GM18499 (cell line): ENCODE results near the gene RAP1A.
"Not testable (repeated sequence)": the region's sequence is repeated elsewhere in the genome, so short reads cannot be mapped to it uniquely, and the experiment has no call there.

Source experiments
- ATAC-seq: cut with Tn5 transposase; IDR thresholded peaks from one replicate; pipeline ENCODE4 v1.9.1; 2021; ENCODE audit warnings: moderate number of reproducible peaks; ENCODE audit not compliant: insufficient read depth, unreplicated experiment

The RAP1A gene

DNA sequence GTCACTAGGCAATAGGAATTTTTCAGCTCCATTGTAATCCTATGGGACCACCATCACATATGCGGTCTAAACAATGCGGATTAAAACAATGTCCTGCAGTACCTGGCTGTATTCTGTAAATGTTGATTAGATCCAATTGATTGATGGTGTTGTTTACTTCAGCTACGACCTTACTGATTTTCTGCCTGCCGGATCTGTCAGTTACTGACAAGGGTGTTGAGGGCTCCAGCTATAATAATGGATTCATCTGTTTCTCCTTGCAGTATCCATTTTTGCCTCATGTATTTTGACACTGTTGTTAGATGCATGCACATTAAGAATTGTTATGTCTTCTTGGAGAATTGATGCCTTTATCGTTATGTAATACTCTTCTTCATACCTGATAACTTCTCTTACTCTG, 39.0 kb downstream of the RAP1A start:
- no peak for ATAC-seq

DNA sequence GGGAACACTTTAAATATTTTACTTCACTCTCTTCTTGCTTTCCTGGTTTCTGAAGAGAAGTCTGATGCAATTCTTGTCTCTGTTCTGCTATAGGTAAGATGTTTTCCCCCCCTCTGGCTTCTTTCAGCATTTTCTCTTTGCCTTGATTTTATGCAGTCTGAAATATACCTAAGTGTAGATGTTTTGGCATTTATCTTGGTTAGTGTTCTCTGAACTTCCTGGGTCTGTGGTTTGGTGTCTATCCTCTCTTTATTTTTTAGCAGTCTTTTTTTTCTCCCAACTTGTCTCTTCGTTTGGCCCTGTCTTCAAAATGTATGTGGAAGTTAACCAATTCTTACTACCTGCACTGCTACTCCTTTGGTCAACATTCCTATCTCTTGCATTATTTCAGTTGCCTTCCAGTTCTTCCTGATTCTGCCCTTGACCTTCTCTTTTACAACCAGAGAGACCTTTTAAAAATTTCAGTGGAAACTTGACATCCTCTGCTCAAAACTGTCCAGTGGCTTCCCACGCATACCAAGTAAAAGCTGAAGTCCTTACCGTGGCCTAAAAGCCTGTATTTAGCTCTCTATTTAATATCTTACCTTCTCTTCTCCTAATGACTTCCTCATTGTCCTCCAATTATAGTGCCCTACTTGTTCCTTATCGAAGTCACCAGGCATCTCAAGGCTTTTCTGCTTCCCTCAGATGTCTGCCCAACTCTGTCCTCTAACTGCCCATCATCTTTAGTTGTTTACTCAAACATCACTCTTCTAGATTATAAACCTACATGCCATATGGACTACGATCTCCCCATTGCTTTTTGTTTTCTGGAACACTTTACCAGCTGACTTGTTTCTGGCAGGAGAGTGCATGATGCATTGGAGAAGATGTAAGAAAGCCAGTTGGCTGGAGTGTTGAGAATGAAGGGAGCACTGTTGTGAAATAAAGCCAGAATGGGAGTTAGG, 40.9 kb downstream of the RAP1A start:
- ATAC-seq: no peak

DNA sequence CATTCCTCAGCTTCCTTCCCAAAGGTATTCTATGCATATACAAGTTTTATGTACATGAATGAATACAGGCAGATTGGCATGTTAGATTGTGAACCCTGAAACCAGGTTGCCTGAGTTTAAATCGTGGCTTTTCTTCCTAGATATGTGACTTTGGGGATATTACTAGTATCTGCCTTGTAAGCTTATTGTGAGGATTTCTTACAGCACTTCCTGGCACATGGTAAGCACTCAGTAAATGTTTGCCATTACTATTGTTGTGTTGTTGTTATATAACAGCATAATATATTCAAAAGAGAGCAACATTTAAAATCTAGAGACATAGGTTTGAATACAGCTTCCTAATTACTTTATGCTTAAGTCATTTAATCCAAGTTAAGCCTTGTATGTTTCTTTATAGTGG, 45.1 kb downstream of the RAP1A start:
- ATAC-seq: no peak

DNA sequence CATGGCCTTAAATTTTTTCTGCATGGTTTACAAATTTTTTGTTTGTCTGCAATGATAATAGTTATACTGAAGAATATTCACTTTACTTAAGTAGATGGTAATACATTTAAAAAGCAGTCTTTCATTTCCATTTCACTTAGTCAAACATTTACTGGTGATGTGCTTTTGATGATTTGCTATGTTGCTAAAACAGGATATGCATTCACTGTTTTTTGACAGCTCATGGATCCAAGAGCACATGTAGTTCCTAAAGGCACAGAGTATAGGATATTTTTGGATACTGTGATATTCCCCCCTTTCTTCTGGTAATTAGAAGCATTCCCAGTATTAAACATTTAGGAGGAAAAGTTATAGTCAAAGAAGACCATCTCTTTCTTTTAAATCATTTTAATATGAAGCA, 45.9 kb downstream of the RAP1A start:
- ATAC-seq: no peak

DNA sequence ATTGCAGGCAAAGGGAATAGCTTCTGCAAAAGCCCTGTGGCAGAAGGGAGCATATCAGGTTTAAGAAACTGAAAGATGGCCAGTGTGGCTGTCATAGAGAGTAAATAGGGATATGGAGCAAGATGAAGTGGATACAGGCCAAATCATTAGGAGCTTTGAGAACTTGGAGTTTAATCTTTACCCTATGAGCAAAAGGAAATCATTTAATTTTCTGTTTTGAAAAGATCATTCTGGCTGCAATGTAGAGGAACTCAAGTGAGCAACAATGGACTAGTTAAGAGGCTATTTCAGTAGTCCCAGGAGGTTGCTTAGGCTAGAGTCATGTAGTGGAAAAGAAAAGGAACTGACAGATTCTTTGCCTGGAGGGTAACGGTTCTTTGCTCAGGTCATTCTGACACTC, 47.2 kb downstream of the RAP1A start:
- no peak for ATAC-seq

DNA sequence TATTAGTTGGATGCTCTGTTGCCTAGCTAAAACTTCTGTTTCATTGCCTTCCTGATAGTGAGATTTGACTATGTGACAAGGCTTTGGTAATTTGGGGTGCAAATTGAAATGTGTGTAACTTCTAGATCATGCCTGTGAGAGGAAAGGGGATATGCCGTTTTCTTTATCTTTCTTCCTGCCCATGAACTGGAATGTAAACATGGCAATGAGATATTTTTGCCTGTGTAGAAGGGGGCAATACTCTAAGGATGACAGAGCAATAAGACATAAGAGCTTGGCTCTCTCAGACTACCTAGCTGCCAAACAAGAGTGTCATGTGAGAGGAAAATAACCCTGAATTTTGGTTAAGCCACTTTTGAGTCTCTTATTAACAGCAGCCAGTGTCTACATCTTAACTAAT, 49.7 kb downstream of the RAP1A start:
- no peak for ATAC-seq

DNA sequence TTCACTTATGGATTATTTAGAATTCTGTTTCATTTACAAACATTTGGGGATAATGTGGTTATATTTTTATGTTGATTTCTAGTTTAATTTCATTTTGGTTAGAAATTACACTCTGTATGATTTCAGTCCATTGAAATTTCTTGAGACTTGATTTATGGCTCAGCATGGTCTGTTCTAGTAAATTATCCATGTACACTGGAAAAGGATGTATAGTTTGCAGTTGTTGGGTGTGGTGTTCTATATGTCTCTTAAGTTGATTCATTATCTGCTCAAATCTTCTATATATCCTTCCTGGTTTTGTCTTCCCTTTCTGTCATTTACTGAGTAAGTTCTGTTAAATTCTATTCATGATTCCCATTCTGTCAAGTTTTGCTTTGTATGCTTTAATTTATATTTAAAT, 52.3 kb downstream of the RAP1A start:
- no peak for ATAC-seq

DNA sequence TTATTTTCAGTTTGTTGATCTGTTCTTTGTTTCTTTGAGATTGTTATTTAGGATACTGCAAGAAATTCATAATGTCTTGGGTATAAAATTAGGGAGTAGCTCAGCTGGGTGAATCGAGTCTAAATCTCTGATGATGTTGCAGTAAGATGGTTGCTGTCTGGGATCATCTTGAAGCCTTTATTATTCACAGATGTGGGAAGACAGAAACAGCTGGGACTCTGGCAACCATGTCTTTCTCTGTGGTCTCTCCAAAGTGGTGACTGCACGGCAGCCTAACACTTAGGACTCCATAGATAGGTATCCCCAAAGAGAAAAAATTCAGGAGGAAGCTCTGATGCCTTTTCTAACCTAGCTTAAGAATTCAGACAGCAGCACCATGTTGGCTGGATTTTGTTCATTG, 52.7 kb downstream of the RAP1A start:
- no peak for ATAC-seq

- no peak for ATAC-seq
Observed at GRCh38 chr1:111677604-111678003, 58.0 kb downstream of the RAP1A start.

DNA sequence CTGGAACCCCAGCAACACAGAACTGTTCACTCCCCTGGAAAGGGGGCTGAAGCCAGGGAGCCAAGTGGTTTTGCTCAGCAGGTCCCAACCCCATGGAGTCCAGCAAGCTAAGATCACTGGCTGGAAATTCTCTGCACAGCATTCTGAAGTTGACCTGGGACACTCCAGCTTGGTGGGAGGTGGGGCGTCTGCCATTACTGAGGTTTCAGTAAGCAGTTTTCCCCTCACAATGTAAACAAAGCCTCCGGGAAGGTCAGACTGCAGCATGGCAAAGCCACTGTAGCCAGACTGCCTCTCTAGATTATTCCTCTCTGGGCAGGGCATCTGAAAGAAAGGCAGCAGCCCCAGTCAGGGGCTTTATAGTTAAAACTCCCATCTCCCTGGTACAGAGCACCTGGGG, 60.0 kb downstream of the RAP1A start:
- no peak for ATAC-seq

GRCh38 chr1:111680212-111680800, 60.7 kb downstream of the RAP1A start:
- ATAC-seq: not testable (repeated sequence)

DNA sequence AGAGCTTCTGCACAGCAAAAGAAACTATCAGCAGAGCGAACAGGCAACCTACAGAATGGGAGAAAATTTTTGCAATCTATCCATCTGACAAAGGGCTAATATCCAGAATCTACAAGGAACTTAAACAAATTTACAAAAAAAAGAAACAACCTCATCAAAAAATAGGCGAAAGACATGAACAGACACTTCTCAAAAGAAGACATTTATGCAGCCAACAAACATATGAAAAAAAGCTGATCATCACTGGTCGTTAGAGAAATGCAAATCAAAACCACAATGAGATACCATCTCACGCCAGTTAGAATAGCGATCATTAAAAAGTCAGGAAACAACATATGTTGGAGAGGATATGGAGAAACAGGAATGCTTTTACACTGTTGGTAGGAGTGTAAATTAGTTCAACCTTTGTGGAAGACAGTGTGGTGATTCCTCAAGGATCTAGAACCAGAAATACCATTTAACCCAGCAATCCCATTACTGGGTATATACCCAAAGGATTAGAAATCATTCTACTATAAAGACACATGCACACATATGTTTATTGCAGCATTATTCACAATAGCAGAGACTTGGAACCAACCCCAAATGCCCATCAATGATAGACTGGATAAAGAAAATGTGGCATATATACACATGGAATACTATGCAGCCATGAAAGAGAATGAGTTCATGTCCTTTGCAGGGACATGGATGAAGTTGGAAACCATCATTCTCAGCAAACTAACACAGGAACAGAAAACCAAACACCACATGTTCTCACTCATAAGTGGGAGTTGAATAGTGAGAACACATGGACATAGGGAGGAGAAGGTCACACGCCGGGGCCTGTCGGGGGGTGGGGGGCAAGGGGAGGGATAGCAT, 65.9 kb downstream of the RAP1A start:
- ATAC-seq: not testable (repeated sequence)

GRCh38 chr1:111690306-111690617, 70.7 kb downstream of the RAP1A start:
- no peak for ATAC-seq

DNA sequence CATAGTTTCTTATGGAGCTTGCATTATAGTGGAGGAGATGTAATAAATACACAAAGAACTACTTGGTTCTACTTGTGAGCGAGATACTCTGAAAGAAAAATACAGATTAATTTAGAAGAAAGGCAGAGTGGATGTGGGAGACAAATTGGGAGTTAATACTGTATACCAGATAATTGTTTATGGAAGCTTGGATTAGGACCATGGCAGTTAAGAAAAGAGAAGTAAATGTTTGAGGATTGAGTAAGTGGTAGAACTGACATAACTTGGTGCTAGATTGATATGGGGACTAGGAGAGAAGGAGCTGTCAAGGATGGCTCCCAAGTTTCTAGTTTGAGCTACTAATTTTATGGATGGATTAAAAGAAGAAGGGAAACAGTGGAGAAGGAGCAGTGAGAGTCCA, 72.3 kb downstream of the RAP1A start:
- ATAC-seq: no peak

DNA sequence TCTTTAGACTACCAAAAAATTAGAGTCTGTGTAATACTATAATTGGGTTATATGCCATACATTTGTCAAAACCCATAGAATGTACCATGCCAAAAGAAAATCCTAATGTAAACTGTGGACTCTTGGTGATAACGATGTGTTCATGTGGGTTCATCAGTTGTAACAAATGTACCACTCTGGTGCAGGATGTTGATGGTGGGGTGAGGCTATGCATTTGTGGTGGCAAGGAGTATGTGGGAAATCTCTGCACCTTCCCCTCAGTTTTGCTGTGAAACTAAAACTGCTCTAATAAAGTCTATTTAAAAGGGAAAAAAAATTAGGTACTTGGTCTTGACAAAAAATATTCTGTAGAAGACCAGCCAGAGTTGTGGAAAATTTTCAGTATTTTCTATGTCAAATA, 76.2 kb downstream of the RAP1A start:
- ATAC-seq: no peak

DNA sequence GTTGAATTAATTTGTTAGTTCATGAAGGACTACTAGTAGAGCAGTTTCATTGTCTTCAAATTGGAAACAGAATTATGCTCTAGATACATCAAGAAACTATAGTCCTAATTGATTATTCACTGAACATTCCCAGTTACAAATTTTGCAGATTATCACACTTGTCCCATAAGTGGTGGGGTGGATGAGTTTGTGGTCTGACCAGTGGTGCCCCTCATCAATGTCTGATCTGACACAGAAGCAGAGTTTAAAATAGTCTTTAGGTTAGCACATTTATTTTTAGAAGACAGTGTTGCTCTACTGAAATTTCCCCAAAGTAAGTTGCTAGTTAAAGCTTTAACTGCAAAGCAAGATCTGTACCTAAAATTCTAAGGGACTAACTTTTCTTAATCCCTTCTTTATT, 76.7 kb downstream of the RAP1A start:
- ATAC-seq: no peak

GRCh38 chr1:111699268-111699667, 79.7 kb downstream of the RAP1A start:
- ATAC-seq: no peak

DNA sequence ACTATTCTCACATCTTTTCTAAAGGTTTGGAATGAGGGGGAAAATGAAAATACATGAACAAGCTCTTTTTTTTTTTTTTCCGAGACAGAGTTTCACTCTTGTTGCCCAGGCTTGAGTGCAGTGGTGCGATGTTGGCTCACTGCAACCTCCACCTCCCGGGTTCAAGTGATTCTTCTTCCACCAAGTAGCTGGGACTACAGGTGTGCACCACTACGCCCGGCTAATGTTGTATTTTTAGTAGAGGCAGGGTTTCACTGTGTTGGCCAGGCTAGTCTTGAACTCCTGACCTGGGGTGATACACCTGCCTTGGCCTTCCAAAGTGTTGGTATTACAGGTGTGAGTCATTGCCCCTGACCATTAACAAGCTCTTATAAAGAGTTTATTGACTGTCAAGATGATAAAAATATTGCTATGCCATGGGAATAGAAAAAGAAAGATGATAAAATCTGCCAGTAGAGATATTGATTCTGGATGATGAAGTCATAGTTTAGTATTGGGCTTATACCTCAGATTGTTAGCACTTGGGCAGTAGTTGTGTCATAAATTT, 83.0 kb downstream of the RAP1A start:
- ATAC-seq: no peak

- no peak for ATAC-seq
Observed at GRCh38 chr1:111704240-111704639, 84.7 kb downstream of the RAP1A start.

GRCh38 chr1:111704776-111705175, 85.2 kb downstream of the RAP1A start:
- no peak for ATAC-seq

DNA sequence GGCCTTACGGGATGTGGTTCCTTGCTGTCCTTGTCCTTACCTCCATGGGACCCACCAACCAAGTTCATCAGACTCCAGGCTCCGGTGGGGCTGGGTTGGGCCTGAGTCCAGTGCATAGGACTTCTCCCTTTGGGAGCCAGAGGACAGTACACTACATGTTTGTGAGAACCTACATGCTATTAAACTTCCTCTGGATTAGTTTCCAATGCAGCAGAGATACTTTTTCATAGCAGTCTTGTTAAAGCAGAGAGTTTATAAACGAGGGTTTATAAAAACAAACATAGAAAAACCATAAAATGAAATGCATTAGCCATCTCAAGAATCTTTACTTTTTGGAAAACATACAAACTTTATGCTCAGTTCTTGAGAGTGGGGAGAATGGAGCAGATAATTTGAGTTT, 86.3 kb downstream of the RAP1A start:
- no peak for ATAC-seq
